ENCODE measurements around the gene GPR3. TPM values are rescaled to one million over a fixed set of nuclear protein-coding genes. Genes with fewer than 3 reads are reported as not detected.
A peak's percentile ranks its signal among the peaks of the same experiment; 100 is the strongest.

GPR3 gene
- total and polyA plus RNA-seq, 2 of the 13 experiments (the other 11 are each of a cell fraction or from before 2014, with no cell fraction given): 1.00 to 2.6 TPM

GRCh38 chr1:27350663-27351540 lies 41.5 kb upstream of the GPR3 start (continued):
- no peak for TF ChIP-seq FOXP4 (CRISPR knock-in tag; IDR thresholded peaks at IDR 0.05)
- TF ChIP-seq ZNF770 (CRISPR knock-in tag; IDR thresholded peaks at IDR 0.05): peak; percentile 65; the same call in 1 of the 2 replicates
- TF ChIP-seq GABPB1 (CRISPR knock-in tag; IDR thresholded peaks at IDR 0.05): no peak
- TF ChIP-seq ZNF607 (CRISPR knock-in tag; IDR thresholded peaks at IDR 0.05; ENCODE audit: borderline replicate concordance): 0 out of 2 replicates have a peak, but pooled peaks have one; percentile 39
- no peak for TF ChIP-seq HNRNPH1 (optimal IDR thresholded peaks at IDR 0.05; ENCODE audit: low read depth, low read length)
- TF ChIP-seq CBX2 (IDR thresholded peaks at IDR 0.05; ENCODE audit: low read depth, low read length): no peak
- TF ChIP-seq CBX2 (CRISPR knock-in tag; IDR thresholded peaks at IDR 0.05; ENCODE audit: low read depth): no peak
- TF ChIP-seq ZBTB7B (CRISPR knock-in tag; IDR thresholded peaks at IDR 0.05): 0 out of 2 replicates have a peak, but pooled peaks have one; percentile 24
- TF ChIP-seq CEBPZ (IDR thresholded peaks at IDR 0.05; ENCODE audit: low read length): no peak
- no peak for TF ChIP-seq ZNF280D (CRISPR knock-in tag; IDR thresholded peaks at IDR 0.05)
- peak; percentile 35 for TF ChIP-seq RBM22 (optimal IDR thresholded peaks at IDR 0.05; ENCODE audit: low read length)
- TF ChIP-seq TOPORS (CRISPR knock-in tag; IDR thresholded peaks at IDR 0.05): no peak
- TF ChIP-seq DNMT3B (CRISPR knock-in tag; conservative IDR thresholded peaks at IDR 0.05): no peak
- TF ChIP-seq FOXP1 (IDR thresholded peaks at IDR 0.05): no peak
- no peak for TF ChIP-seq FOXP1 (CRISPR knock-in tag; IDR thresholded peaks at IDR 0.05)
- no peak for TF ChIP-seq MXD1 (CRISPR knock-in tag; IDR thresholded peaks at IDR 0.05)
